Non-pigmented ciliary epithelial cell (primary cell): ENCODE data around the gene FAM83D.
A peak's percentile ranks its signal among the peaks of the same experiment; 100 is the strongest.

Source experiments
- DNase-seq: peaks from one replicate; pipeline ENCODE4 v3.0.0-alpha.2; 2010; ENCODE audit warnings: low read depth

The FAM83D gene, protein sequence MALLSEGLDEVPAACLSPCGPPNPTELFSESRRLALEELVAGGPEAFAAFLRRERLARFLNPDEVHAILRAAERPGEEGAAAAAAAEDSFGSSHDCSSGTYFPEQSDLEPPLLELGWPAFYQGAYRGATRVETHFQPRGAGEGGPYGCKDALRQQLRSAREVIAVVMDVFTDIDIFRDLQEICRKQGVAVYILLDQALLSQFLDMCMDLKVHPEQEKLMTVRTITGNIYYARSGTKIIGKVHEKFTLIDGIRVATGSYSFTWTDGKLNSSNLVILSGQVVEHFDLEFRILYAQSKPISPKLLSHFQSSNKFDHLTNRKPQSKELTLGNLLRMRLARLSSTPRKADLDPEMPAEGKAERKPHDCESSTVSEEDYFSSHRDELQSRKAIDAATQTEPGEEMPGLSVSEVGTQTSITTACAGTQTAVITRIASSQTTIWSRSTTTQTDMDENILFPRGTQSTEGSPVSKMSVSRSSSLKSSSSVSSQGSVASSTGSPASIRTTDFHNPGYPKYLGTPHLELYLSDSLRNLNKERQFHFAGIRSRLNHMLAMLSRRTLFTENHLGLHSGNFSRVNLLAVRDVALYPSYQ

DNA sequence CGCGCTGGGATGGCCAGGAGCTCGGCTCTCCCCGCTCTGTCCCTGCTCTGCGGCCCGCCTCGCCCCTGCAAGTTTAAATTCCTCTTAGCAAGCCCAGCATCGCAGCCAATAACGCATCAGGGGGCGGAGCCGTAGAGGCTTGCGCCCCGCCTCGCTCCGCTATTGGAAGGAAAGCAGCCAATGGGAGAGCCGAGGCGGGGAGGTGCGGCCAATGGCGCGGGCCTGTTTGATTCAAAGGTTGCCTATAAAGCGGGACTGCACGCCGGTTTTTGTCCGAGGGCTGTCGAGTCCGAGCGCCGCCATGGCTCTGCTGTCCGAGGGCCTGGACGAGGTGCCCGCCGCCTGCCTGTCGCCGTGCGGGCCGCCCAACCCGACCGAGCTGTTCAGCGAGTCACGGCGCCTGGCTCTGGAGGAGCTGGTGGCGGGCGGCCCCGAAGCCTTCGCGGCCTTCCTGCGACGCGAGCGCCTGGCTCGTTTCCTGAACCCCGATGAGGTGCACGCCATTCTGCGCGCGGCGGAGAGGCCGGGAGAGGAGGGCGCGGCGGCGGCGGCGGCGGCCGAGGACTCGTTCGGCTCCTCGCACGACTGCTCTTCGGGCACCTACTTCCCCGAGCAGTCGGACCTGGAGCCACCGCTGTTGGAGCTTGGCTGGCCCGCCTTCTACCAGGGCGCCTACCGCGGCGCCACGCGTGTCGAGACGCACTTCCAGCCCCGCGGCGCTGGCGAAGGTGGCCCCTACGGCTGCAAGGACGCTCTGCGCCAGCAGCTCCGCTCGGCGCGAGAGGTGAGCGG, at the start of gene FAM83D:
Gene FAM83D (plus strand): TSS at position 276 of the 792 bp plus-strand sequence. CDS start 26 bp downstream, at position 302.
- DNase-seq = peak; percentile 87

DNA sequence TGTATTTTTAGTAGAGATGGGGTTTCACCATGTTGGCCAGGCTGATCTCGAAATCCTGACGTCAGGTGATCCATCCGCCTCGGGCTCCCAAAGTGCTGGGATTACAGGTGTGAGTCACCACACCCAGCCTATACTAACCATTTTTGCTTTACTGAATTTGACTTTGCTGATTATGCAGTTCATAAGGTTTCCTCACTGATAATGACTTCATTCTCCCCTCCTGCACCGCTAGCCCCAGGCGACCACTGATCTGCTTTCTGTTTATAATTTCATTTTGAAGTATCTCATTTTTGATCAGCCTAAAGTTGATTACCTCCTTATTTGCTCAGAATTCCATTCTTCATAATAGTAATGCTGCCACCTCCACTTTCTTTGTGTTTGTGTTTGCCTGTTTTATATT, 48.7 kb upstream of the FAM83D start:
- no peak for DNase-seq

DNA sequence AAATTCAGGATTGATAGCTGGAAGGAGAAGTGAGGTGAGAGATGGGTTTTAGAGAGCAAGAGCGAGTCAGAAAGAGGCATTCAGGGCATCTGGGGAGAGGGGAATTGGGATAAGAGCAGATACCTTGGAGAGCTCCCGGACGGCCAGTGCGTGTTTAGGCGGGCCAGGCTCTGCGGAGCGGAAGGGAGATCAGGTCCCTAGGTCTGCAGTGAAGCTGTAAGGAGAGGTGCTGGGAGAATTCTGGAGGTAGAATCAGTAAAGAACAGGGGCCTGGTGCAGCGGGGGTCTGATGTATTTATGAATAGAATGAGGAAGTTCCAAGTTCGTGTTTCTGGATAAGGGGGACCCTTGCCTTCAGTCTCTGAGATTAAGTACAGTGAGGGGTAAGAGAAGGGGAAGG, 47.4 kb upstream of the FAM83D start:
- no peak for DNase-seq

DNA sequence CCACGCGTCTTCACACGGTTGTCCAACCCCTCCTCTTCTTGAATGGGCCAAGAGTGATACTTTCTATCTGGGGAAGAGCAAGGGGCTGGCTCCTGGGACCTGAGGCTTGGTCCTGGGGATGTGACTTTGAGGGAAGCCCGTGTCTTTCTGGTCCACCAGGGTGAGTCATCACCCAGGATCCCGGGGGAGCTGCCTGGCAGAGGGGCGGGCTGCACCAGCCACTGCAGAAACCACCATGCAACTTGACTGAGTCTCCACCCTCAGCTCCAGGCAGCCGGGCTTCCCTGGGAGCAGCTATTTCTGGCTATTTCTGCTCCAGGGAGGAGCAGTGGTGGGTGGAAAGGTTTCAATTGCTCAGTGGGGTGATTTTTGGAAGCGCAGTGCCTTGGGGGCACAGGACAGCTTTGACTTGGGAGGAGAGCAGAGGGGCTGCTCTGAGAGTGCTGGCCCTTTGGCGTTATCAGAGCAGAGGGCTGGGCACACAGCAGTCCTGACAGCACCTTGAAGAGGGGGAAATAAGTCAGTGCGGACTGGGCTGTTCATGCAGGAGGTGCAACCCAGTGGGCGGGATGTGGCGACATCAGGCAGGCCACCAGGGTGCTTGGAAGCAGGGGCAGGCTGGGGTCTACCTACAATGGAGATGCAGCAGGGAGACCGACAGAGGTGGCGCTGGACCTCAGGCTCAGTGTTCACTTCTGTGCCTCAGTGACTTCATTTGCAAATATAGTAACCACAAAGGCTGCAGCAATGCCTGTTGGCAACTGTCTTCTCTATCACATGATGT, 45.1 kb upstream of the FAM83D start:
- no peak for DNase-seq

DNA sequence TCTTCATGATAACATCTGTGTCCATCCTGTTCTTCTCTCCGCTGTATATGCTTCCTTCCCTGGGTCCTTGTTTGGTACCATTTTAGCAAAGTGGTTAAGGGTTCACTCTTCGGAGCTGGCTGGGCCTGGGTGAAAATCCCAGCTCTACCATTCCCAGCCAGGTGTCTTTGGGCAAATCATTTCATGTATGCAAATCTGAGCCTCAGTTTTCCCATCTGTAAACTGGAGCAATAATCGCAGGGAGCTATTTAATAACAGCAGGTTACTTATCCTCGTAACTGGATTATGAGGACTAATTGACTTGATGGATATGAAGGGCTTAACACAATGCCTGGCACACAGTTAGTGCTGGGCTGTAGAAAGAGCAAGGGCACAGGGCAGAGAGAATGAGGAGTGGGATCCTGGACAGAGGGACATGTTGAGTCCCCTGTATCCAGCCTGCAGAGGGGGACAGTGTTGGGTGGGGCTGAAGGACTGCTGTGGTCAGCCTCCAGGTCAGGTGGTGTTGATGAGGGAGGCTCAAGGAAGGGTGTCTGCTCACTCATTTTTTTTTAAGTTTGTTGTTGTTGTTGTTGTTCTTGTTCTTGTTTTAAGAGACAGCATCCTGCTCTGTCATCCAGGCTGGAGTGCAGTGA, 44.3 kb upstream of the FAM83D start:
- no peak for DNase-seq

DNA sequence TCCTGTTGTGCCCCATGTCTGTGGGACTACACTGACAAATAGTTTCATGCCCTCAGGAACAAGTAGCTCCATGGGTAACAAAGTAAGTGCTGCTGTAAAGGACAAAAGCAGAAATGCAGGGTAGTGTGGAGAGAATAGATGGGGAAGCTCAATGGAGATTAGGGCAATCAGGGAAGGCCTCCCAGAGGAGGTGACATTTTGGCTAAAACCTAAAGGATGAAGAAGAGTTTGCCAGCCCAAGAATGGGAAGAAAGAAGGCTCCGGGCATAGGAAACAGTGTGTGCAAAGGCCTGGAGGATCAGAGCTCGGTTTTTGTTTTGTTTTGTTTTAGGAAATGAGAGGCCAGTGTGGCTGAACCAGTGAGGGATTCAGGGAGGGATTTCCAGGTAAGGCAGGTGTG, 43.6 kb upstream of the FAM83D start:
- no peak for DNase-seq

DNA sequence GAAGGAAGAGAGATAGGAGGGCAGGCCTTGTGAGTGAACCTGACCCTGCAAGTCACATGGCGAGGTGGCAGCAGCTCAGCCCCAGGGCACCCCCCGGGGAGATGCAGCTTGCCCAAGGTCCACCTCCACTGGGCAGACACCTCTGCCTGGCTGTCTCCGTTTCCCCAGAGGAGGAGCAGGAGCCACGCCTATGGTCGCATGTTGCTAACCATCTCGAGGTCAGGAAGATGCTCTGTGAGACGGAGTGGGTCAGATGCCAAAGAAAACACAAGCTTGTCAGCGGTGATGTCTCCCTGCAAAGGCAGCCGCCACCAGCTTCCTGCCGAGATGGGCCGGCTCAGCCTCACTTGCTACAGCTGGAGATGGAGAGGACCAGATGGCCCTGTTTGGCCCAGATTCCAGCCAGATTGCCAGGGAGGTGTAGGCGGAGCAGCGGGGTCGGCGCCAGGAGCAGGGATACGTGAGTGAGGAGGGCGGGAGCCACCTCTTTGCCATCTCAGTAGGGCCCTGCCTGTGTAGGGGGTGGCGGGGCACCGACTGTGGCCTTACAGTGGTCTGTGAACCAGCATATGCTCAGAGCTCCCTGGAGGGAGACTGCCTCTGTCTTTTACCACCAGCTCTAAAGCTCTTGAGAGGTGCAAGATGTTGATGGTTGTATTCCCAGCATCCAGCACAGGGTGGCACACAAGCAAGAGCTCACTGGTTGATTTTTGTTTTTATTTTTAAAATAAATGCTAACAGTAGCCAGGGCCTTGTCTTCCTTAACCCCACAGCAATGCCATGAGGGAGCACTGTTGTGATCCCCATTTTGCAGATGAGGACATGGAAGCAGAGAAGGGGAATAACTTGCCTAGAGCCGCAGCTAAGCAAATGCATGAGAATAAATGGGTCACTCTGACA, 42.9 kb upstream of the FAM83D start:
- DNase-seq = no peak

DNA sequence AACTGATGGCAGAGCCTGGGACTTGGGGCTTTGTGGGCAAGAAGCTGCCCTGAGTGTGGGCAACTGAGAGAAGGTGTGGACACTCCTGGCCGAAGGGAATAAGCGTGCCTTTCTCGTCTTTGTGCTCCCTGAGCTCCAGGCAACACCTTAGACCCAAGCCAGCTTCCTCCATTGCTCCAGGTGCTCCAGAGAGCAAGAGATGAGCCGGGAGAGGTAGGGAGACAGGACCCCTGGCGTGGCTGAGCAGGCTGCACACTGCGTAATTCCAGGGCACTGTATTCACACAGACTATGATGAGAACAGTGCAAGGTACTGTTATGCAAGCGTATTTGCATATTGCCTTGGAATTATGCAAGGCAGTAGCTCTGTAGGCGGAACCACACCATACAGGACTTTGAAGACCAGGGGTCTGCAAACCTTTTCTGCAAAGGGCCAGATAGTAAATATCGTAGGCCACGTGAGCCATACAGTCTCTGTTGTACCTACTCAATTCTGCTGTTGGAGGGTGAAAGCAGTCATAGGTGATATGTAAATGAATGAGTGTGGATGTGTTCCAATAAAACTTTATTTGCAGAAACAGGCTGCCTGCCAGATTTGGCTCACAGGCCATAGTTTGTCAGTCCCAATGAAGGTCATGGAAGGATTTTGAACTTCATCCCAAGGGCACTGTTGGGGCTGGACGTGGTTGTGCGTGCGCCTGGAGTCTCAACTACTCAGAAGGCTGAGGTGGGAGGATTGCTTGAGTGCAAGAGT, 42.1 kb upstream of the FAM83D start:
- DNase-seq = no peak

DNA sequence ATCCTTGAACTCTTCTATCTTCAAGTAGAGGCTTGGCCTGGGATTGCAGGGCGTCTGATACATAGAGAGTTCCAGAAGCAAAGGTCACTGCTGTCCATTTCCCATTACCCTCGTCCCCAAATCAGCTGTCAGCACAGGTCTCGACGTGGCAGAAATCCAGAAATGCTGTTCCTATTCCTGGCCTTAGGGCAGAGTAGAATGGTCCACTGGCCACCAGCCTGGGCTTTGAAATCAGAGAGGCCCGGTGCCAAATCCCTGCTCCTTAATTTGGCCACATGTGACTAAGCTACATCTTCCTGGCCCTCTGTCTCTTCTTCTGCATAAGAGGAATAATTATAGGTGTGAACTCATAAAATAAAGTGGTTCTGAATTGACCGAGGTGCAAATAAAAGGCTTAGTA, 40.9 kb upstream of the FAM83D start:
- no peak for DNase-seq

DNA sequence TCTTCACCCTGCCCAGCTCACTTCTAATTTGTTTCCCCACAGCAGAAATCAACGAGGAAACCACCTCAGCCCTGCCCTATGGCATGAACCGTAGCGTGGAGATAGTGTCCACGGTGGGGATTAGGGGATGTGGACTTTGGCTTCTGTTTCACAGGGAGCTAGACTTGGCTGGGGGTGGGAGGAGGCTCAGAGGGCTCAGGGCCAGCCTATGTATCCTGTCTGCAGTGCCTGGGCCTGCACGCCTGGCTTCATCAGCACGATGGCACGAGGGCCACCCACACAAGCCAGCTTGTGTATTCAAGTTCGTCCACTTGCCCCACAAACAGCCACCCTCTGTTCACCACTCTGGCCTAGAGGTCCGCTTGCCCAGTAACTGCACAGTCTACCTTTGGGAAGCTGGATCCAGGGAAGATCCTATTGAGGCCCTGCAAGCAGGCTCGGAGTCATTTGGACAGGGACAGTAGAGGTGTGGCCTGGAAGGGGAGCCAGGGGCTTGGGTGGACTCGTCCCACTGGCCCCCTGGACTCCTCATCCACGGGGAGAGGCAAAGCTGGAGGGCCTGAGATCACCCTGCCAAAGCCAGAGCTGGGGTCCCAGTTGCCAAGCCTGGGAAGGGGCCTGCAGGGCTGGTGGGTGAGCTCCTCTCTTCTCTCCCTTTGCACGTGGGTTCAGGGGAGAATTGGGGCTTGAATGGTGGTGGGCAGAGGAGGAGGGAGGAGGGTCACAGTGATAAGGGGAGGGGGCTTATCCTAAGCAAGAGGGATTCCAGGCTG, 38.0 kb upstream of the FAM83D start:
- no peak for DNase-seq

DNA sequence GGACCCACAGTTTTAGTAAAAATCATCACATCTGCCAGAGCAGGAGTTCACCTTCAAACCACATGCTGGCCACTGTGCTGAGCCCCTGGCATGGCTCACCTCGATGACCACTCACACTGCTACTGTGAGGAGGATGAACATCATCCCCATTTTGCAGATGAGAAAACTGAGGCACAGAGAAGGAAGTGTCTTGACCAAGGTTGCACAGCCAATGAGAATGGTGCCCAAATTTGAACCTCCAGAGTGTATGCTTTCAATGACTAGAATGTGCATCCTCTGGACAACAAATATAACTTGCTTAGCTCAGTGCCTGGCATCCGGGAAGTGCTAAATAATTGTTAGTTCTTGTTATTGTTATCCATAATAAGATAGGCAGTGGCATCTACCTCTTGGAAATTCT, 37.2 kb upstream of the FAM83D start:
- DNase-seq = no peak

DNA sequence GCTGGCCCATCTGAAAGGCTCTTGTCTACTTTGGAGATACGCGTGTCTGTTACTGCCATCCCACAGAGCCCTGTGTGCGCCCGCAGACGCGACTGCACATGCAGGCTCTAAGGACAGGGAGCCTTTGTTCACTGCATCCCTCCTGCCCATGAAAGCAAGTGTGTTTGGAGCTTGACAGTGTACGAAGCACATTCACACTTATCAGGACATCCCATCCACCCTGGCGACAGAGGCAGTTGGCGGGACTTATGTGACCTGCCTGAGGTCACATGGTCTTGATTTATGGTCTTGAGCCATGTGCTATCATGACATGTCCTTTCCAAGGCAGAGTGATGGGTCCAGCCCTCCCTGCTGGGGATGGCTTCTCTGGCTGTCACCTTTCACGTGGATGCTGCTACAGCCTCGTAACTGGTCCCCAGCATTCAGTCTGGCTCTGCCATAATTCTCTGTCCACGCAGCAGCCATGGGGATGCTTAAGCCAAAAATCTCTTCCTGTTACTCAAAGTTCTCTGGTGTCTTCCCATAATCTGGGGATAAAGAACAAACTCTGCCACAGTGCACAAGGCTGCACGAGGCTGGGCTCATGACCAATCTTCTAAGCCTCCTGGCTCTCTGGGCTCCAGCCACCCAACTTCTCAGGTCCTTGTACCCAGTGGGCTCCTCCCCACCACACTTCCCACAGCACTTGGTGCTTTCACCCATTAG, 36.3 kb upstream of the FAM83D start:
- no peak for DNase-seq

DNA sequence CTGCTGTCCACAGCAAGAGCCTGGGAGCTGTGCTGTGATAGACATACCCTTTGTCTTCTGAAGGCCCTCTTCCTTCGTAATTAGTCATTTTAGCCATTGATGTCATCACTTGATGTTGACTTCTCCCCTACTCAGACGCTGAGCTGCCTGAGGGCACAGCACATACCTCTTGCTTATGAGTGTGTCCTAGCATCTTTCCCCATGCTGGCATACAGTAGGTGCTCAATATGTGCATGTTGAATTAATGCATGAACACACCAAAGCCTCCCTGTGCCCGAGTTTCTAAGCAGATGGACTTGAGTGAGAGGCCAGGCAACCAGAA, 35.8 kb upstream of the FAM83D start:
- DNase-seq = no peak

DNA sequence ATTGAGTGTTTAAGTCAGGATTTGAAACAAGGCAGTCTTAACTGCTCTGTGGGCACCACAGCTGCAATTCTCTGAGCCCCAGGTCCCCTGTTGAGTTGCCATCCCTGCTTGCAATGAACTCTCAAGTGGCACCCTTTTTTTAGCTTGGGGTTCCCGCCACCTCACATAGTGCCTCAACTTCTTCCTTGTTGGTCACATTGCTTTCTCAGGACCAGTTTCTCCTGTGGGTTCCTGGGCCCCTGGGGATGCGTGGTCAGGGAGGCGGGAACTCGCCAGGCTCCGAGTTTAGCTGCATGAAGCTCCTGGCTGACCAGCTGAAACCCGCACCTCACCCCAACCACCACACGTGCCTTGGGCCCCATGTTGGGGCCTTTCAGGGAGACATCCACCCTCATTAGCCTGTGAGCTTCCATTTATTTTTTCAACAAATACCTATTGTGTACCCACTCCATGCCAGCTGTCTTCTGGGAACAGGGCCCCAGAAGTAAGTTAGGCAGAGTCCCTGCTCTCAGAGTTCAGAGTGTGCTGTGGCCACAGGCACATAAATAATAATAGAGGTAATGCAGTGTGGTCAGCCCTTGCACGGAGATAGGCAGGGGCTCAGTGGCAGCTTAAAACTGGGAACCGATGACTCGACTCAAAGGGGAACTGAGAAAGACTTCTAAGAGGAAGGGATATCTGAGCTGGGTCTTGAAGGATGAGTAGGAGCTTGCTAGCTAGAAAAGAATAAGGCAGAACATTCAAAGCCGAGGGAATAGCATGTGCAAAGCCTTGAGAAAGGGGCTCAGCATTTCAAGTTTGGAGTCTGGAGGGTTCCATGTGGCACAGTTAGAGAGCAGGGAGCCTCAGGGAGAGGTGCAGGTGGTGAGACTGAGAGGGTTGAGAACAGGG, 33.9 kb upstream of the FAM83D start:
- DNase-seq = no peak

DNA sequence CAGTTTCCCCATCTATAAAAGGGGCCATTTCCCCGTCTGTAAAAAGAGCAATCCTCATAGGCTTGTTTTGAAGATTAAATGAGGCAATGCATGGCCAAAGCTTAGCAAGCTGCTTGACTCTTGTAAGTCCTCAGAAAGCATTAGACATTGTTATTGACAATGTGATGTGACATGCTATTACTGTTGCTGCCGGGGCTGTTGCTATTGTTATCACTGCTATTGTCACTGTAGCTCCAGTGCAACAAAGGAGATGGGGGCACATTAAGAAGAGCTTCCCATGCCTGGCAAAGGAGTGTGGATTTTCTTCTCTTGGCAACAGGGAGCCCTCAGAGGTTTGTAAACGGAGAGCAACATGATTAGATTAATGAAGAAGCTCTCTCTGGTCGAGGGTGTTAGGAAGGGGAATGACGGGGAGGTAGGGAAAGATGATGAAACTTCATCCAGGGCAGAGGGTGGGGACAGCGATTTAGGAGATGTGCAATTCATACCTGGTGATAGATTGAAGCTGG, 33.1 kb upstream of the FAM83D start:
- no peak for DNase-seq

DNA sequence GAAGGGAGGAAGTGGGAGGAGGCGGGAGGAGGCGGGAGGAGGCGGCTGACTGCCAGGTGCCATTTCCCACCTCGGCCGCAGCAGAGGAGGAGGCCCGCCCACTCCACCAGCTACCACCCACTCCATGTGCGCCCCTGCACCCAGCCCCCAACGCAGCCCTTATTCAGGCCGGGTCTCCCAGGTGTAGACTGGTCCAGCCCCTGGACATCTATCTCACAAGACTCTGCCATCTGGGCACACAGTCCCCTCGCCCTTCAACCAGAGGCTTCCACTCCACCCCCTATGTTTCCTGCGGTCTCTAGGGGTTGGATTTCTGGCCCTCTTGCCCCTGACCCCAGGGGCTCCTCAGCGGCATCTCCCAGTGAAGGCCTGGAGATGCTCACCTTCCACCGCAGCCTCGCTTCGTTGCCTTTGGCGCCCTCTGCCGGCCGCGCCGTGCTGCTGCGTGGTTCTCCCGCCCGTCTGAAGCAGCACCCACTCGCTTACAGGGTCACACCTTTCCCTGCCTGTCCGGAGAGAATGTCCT, 32.6 kb upstream of the FAM83D start:
- DNase-seq = no peak
